ENCODE measurements around the gene ACKR4.

DNA sequence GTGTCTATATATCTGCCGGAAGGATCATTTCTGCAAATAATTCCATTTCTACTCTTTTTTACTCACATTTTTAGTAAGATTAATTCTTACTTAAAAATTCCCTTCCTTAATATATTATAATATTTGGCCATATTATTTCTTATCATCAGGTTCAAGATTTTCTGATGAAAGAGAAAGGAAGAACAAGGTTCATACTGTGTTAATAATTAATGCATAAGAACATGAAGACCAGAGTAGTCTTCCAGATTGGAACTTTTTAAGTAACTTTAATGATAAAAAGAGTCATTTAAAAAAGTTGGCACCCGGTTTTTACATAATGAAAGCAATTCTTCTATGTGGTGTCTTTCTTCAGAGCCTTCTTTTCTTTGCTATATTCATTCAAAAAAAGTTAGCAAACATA, 590 bp downstream of the ACKR4 start:
- TF ChIP-seq, protein P1, sequence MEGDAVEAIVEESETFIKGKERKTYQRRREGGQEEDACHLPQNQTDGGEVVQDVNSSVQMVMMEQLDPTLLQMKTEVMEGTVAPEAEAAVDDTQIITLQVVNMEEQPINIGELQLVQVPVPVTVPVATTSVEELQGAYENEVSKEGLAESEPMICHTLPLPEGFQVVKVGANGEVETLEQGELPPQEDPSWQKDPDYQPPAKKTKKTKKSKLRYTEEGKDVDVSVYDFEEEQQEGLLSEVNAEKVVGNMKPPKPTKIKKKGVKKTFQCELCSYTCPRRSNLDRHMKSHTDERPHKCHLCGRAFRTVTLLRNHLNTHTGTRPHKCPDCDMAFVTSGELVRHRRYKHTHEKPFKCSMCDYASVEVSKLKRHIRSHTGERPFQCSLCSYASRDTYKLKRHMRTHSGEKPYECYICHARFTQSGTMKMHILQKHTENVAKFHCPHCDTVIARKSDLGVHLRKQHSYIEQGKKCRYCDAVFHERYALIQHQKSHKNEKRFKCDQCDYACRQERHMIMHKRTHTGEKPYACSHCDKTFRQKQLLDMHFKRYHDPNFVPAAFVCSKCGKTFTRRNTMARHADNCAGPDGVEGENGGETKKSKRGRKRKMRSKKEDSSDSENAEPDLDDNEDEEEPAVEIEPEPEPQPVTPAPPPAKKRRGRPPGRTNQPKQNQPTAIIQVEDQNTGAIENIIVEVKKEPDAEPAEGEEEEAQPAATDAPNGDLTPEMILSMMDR (conservative IDR thresholded peaks at IDR 0.05): no peak
- TF ChIP-seq EZH2 (IDR thresholded peaks at IDR 0.05; ENCODE audit: low read depth): no peak

Data from PC-9 (cell line).